GM06990 (cell line): ENCODE measurements around the gene ZNF732.
"Not testable (repeated sequence)": the region's sequence is repeated elsewhere in the genome, so short reads cannot be mapped to it uniquely, and the experiment has no call there.

Experiments used
- DNase-seq: peaks from one replicate; pipeline ENCODE4 v3.0.0-alpha.2; 2011; ENCODE audit not compliant: insufficient read length; ENCODE audit errors: extremely low read depth
- H3K27me3 ChIP-seq: replicated peaks from 2 replicates; pipeline ENCODE4 v1.6.0; 2011; ENCODE audit warnings: low read length; ENCODE audit not compliant: control insufficient read depth, insufficient read depth
- H3K36me3 ChIP-seq: 2 replicates; pipeline ENCODE4 v1.5.1; 2011; ENCODE audit warnings: low read length; ENCODE audit not compliant: control insufficient read depth, insufficient read depth
- H3K4me3 ChIP-seq: replicated peaks from 2 replicates; pipeline ENCODE4 v1.5.1; 2011; ENCODE audit warnings: low read depth, mild to moderate bottlenecking, control low read depth, low read length
- CTCF ChIP-seq: IDR thresholded peaks from 2 replicates; pipeline ENCODE4 v1.5.1; 2011; ENCODE audit warnings: low read length, control low read depth, mild to moderate bottlenecking, inconsistent platforms; ENCODE audit not compliant: insufficient read depth, poor library complexity, severe bottlenecking

Gene ZNF732

GRCh38 chr4:306551-306961 is 1.3 kb upstream of the ZNF732 start:
- Histone ChIP-seq H3K4me3 (no peak overlapping the region), H3K36me3 (no peaks in the 10 kb centered on the region), H3K27me3 (no peaks in the 10 kb centered on the region)
- no peak for TF ChIP-seq CTCF
- peak; percentile 70 for DNase-seq

GRCh38 chr4:304516-304915 is 758 bp downstream of the ZNF732 start:
- H3K36me3 ChIP-seq, H3K27me3 ChIP-seq, DNase-seq, H3K4me3 ChIP-seq: not testable (repeated sequence)

- no peak overlapping the region for H3K4me3 ChIP-seq
- TF ChIP-seq CTCF, result no peak
- no peak for DNase-seq
- H3K27me3 ChIP-seq, result no peaks in the 10 kb centered on the region
- no peaks in the 10 kb centered on the region for H3K36me3 ChIP-seq
Observed at GRCh38 chr4:302381-302780, 2.9 kb downstream of the ZNF732 start.

GRCh38 chr4:294732-295131 is 10.5 kb downstream of the ZNF732 start:
- DNase-seq, result no peak
- H3K27me3 ChIP-seq, result no peaks in the 10 kb centered on the region
- H3K4me3 ChIP-seq, result no peak overlapping the region
- TF ChIP-seq CTCF, result no peak
- no peaks in the 10 kb centered on the region for H3K36me3 ChIP-seq

- no peaks in the 10 kb centered on the region for H3K27me3 ChIP-seq
- TF ChIP-seq CTCF, result no peak
- H3K36me3 ChIP-seq, result no peaks in the 10 kb centered on the region
- DNase-seq, result no peak
- H3K4me3 ChIP-seq, result no peak overlapping the region
Observed at GRCh38 chr4:288891-289290, 16.4 kb downstream of the ZNF732 start.

GRCh38 chr4:273309-274017 is 31.8 kb downstream of the ZNF732 start:
- no peak for TF ChIP-seq CTCF
- H3K27me3 ChIP-seq, result no peaks in the 10 kb centered on the region
- no peak overlapping the region for H3K4me3 ChIP-seq
- DNase-seq, result no peak
- no peaks in the 10 kb centered on the region for H3K36me3 ChIP-seq
